Prostate gland (tissue), 2 donors: ENCODE measurements around the gene VMO1.

Experiments
- CTCF ChIP-seq, 4 experiments: fragments of 200-600 bp in 2 of 4; fragments of 450-650 bp in 2 of 4; sonication (generic) in 2 of 4; IDR thresholded peaks; 1 replicate in 3 of 4; 2 replicates in 1 of 4; pipeline ENCODE4 v1.5.1; 2016 to 2019; ENCODE audit warnings: antibody characterized with exemption in 4 of 4, mild to moderate bottlenecking in 2 of 4, moderate library complexity in 2 of 4
- POLR2A ChIP-seq: fragments of 450-650 bp; IDR thresholded peaks from one replicate; pipeline ENCODE4 v1.6.1; 2016; ENCODE audit warnings: antibody characterized with exemption, mild to moderate bottlenecking
- POLR2AphosphoS5 ChIP-seq: sonication (generic); formaldehyde crosslinking; IDR thresholded peaks from one replicate; pipeline ENCODE4 v1.6.1; 2017; ENCODE audit warnings: antibody characterized with exemption

GRCh38 chr17:4789701-4789950, 3.5 kb upstream of the VMO1 start:
- TF ChIP-seq CTCF (IDR thresholded peaks at IDR 0.05) = no peak
- no peak for TF ChIP-seq POLR2AphosphoS5
- TF ChIP-seq POLR2A = no peak
